HG03521 (cell line): ENCODE measurements around the gene FAM180B.
"Not testable (repeated sequence)": the region's sequence is repeated elsewhere in the genome, so short reads cannot be mapped to it uniquely, and the experiment has no call there.

Experiments
- ATAC-seq: cut with Tn5 transposase; IDR thresholded peaks from one replicate; pipeline ENCODE4 v1.9.1; 2021; ENCODE audit warnings: mild to moderate bottlenecking, moderate library complexity; ENCODE audit not compliant: unreplicated experiment

Gene FAM180B

DNA sequence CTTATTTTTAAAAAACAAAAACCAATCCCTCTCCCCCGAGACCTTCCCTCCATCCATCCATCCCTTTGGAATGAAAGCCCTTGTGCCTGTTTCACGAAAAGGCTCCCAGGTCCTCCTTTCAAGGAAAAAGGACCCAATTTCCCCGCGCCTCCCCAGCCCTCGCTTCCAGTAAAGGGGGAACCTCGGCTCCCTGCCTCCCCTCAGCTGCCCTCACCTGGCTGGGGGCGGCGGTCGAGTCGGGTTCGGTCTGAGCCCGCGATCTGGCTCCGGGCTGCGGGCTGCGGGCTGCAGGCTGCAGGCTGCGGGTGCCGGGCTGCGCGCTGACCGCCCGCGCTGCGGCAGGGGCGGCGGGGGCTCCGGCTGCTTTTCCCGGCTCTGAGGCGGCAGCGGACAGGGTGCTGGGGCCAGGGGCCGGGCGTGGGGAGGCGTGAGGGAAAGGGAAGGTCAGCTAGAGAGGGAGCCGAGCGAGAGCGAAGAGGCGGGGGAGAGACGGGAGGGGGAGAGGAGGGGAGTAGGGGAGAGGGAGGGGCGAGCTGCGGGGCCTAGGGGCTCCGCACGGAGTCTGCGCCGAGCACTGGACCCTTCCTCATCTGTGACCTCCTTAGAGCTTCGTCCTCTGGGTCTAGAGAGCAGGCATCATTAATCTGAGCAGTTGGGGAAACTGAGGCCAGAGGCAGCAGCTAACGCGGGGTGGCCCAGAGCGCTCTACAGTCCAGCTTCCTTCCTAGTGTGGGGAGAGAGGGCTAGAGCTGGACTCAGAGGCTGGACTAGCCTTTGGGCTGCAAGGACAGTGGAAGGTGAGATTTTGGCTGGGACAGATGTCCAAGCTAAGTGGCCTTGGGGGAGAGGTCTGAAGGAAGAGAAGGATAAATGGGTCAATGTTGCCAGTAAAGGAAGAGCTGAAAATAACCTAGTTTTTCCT is 7.7 kb downstream of the FAM180B start, which contains the start of gene C1QTNF4:
TSS of gene C1QTNF4 (minus strand) at position 478 of the 922 bp plus-strand sequence. CDS start 3,601 bp downstream, outside the sequence.
- ATAC-seq, result no peak

DNA sequence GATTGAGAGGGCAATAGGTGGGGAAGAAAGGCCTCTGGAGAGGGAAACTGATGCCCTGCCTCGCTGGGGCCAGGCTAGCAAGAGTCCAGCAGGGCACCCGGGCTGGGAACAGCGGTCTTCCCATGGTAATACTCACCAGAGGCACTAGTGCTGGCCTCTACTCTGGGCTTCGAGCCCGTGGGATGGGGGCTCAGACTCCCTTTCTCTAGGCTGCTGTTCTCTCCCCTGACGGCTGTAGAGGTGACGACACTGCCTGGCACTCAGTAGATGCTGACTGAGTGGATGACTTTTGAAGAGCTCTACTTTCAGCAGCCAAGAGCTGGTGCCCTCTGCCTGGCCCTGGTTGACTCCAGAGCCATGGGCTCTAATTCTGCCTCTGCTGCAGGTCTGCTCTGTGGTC is 8.6 kb downstream of the FAM180B start:
- ATAC-seq, result no peak

DNA sequence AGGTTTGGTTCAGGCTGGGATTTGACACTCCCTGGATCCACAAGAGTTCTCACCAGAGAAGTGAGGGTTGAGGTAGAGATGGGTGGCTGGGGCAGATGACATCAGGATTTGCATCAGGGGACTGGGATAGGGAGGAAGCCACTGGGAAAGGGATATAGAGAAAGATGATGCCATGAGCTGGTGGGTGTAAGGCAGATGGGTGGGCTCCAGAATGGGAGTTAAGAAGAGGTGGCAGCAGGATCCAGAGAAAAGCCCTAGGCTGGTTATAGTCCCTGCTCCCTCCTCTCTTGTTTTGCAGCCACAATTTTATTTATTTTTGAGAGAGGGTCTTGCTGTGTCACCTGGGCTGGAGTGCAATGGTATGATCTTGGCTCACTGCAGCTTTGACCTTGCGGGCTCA is 9.5 kb downstream of the FAM180B start:
- no peak for ATAC-seq

DNA sequence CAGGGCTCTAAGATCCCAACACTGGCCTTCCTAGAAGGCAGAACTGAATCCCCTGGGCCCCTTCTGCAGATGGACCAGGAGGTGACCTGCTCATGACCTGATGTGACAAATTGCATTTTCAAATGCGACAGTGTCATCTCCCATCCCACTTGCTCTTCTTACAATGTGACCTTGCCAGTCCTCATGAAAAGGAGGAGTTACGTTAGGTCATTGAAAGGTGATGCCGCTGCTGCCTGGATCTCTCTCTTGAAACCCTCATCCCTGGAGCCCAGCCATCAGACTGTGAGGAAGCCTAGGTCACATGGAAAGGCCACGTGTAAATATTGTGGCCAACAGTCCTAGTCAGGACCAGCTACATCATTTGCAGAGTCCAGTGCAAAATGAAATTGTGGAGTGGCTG is 13.4 kb downstream of the FAM180B start:
- ATAC-seq, result no peak

DNA sequence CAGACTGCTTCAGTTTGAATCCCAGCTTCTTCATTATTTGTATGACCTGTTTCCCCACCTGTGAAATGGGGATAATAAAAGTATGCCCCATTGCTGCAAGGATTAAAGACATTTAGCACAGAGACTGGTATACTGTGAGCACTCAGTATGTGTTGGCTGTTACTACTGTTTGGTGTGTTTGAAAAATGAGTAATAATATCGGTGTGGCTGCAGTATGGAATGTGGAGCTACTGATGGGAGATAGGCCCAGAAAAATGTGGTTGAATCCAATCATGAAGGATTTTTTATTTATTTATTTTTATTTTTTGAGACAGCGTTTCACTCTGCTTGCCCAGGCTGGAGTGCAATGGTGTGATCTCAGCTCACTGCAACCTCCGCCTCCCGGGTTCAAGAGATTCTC is 16.8 kb downstream of the FAM180B start:
- ATAC-seq, result no peak

DNA sequence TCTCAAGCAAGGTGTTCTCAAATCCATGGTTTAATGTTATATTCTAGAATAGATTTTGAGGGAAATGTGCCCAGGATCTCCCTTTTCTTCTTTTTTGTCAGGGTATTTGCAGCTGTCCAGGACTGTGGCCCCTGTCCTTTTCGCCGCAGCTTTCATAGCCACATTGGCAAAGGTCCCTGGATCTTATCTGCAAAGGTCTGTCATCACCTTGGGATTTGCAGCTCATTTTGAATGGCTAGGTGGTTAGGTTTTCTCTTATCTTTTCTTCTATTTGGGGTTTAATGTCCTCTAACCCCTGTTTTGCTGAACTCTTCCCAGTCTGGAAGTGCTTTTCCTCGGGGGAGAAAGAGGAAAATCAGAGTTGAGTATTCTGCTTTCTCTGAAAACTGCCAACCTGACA is 19.4 kb downstream of the FAM180B start:
- ATAC-seq, result no peak

DNA sequence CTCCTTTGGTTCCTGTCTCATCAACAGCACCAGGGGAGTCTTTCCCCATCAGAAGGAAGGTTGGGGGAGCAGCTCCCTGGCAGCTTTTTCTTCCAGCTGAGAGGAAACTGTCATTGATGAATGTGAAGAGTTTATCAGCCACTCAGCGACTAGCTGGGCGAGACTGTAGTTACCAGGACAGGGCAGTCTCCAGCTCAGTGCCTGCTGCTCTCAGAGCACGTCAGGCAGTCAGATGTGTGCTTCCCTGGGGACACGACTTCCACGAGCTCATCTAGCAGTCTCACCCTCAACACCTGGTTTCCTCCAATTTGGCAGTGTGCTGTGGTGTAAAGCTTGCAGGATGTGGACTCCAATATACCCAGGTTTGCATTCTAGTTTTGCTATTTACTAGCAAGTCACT is 20.3 kb downstream of the FAM180B start:
- no peak for ATAC-seq

DNA sequence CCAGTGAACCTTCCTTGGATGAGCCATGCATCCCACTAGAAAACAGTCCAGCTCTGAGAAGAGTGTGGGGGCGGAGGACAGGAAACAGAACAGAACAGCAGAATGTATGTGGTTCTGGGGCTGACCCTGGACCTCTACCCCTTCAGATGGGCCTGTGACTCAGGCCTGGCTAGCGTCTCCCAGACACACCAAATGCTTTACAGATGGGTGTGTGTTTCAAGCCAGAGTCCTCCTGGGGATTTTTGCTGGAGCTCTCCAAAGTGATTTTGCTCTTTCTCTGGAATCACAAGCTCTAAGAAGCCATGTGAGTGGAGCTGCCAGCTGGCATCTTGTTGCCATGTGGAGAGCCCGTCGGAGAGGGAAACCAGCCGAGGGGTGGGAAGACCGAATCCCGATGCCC is 20.9 kb downstream of the FAM180B start:
- no peak for ATAC-seq

DNA sequence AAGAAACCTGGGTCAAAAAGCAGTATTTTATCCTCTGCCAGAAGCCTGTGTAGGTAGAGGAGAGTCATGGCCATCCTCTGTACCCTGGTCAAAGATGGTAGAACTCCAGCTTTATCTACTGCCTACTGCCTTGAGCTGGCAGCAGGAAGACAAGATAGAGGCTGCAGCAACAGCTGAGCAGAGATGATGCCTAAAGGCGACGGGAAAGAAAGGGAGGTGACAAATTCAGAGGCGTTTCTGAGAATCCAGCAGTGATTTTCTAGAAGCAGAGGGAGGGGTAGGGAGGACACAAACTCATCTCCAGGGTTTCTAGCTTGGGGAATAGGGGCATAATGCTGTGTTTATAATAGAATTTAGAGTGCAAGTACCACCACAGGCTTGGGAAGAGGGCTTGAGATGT is 23.2 kb downstream of the FAM180B start:
- ATAC-seq, result no peak

DNA sequence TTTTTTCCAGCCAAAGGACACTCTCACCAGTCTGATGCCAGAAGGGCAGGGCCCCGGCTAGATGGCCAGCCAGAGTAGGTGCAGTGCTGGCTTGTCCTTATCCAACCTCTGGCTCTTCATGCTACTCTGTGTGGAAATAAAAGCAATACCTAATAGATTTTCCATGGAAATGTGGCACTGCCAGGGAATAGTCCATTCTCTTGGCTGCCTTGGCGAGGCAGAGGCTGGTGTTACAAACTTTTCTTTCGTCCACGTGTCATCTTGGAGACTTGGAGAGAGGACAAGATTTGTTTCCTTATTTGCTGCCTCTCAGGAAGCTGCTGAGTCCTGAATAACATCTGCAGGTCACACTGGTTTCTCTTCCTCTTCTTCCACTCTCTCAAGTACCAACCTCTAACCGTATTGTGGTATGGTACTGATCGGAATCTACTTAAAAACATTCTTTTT is 24.9 kb downstream of the FAM180B start:
- ATAC-seq, result no peak

DNA sequence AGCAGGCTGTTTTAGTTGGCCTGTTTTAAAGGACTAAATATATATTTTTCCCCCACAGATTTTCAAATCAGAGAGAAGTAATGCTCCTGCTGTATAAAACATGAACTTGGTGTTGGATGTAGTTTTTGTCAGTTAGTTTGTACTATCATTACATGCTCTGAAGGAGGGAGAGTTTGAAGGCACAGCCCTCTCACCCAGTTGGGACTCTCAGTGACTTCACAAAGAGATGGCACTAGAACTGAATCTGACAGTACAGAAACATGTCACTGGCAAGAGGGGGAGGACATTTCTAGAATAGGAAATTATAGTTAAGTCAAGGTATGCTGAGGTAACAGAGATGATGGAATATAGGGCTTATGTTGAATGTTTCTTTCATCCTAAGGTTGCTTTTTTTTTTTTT is 28.8 kb downstream of the FAM180B start:
- ATAC-seq, result no peak

DNA sequence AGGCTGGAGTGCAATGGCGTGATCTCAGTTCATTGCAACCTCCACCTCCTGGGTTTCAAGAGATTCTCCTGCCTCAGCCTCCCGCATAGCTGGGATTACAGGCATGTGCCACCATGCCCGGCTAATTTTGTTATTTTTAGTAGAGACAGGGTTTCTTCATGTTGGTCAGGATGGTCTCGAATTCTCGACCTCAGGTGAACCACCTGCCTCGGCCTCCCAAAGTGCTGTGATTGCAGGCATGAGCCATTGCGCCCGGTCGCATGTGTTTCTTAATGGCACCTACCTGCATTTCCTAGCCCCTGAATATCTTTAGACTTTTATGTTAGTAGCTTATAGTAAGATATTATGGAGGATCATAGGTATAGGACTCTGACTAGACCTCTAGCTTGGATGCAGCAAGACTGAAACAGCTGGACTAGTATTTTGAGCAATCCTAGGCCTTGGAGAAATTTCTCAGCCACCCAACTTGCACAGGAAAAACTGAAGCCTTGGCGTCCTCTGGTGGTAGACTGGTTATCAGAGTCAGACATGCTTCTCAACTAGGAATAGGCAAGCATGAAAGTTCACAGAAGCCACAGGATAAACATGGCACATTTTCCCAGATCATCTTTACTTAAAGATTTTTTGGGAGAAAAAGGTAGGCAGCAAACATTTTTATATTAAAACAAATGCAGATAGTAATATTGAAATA is 30.4 kb downstream of the FAM180B start:
- ATAC-seq, result no peak

DNA sequence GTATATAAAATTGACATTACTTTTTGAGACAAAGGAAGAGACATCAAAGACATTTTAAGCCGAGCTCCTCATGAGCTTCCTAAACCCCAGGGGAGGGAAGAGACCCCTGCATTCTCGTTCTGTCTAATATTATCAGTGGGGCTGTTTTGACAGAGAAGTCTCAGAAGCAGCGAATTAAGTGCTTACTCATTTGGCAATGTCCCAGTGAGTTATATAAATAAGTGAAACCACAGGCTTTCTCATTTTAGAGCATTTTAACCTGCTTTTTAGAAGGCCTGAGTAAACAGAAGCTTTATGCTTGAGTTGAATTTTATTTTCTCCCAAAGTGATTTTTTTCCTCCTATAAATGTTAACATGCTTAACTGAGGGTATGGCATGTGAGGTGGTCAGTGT is 30.9 kb downstream of the FAM180B start:
- ATAC-seq, result no peak

DNA sequence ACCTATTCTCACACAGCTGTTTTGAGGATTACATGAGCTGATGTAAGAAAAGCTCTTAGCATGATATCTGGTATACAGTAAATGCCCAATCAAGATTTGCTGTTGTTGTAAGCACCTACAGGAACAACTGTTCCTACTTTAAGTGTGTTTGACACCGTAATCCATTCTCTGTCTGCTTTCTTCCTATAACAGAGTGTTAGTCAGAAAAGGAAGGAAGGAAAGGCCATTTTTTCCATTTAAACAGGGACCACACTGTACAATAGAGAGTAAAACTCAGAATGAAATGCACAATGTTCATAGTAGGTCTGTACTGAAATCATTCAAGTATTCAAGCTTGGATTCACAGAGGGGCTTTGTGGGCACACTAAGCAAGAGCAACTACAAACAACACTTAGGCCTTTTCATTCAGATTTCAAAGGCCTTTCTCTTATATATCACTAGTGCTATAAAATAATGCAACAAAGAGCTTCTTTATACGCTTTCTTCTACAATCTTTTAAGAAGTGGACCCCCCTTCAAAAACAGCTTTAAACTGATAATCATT is 34.4 kb downstream of the FAM180B start:
- ATAC-seq, result no peak

DNA sequence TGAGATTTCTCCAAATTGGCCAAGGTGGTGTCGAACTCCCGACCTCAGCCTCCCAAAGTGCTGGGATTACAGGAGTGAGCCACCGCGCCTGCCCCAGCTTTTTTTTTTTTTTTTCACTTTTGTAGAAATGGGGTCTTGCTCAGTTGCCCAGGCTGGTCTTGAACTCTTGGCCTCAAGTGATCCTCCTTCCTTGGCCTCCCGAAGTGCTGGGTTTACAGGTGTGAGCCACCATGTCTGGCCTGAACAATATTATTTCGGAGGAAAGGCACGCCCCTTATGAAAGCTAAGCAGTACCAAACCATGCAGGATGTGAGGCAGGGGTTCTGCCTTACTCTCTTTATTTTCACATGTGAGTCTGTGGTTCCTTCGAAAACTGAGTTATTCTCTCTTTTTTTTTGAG is 39.8 kb downstream of the FAM180B start:
- no peak for ATAC-seq

DNA sequence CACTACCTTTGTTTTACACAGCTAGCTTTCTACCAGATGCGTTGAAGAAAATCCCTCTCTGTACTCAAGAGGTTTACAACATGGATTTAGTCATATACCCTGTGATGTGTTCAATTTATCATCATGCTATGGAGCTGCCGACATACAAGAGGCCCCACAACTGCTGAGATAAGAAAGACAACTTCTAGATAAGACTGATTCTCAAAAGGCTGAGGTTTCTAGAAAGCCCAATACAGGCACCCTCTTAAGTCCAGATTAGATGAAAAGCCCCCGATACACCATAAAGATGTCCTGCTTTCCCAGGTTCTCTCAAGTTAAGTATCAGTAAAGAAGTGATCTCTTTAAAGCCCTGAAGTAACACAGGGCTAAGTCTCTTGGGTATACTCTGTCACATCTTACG is 41.5 kb downstream of the FAM180B start:
- ATAC-seq, result no peak

DNA sequence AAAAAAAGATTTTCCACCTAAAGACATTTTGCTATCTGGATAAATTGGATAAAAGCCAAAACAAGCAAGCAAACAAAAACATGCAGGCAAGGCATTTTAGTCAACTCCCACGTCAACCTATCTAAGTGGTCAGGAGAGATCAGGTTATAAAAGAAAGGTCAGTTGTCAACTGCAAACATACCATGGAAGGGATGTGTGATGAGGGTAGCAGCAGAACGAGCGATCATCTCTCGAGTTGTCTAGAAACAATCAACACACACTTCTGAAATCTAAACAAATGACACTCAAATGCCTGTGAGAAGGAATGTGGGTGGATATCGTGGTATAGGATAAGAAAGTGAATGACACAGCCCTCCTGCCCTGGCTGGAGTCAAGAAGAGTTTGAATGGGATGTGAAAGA is 45.0 kb downstream of the FAM180B start:
- no peak for ATAC-seq

DNA sequence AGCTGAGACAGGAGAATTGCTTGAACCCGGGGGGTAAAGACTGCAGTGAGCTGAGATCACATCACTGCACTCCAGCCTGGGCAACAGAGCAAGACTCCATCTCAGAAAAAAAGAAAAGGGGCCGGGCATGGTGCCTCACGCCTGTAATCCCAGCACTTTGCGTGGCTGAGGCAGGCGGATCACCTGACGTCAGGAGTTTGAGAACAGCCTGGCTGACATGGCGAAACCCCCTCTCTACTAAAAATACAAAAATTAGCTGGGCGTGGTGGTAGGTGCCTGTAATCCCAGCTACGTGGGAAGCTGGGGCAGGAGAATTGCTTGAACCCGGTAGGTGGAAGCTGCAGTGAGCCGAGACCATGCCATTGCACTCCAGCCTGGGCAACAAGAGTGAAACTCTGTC is 49.9 kb downstream of the FAM180B start:
- ATAC-seq, result not testable (repeated sequence)
